Liver (tissue), 9 donors: ENCODE measurements around the gene BCAP31. TPM values are rescaled to one million over a fixed set of nuclear protein-coding genes. Genes with fewer than 3 reads are reported as not detected.

Experiments
- DNase-seq: peaks from one replicate; pipeline ENCODE4 v3.0.0-alpha.2; 2017; ENCODE audit warnings: low spot score
- H3K27ac ChIP-seq, 2 donors: one replicate each; pipeline ENCODE4 v1.7.0; 2013; ENCODE audit warnings: inconsistent platforms in 2 of 2, low read length in 2 of 2, control low read depth in 1 of 2, low read depth in 1 of 2, mild to moderate bottlenecking in 1 of 2
- H3K27me3 ChIP-seq, 4 donors: one replicate each; pipeline versions ENCODE4 v1.6.1 to v1.7.0; 2013; ENCODE audit warnings: low read length in 3 of 4, inconsistent platforms in 1 of 4, mild to moderate bottlenecking in 1 of 4, moderate library complexity in 1 of 4; ENCODE audit not compliant: control insufficient read depth in 4 of 4, insufficient read depth in 4 of 4
- H3K36me3 ChIP-seq, 4 donors: one replicate each; pipeline versions ENCODE4 v1.6.1 to v1.7.0; 2013; ENCODE audit warnings: low read length in 3 of 4, mild to moderate bottlenecking in 3 of 4, low read depth in 1 of 4, moderate library complexity in 1 of 4; ENCODE audit not compliant: control insufficient read depth in 4 of 4, insufficient read depth in 3 of 4
- H3K4me1 ChIP-seq, 4 donors: one replicate each; pipeline versions ENCODE4 v1.6.1 to v1.7.0; 2013; ENCODE audit warnings: low read length in 3 of 4, mild to moderate bottlenecking in 3 of 4, moderate library complexity in 1 of 4; ENCODE audit not compliant: control insufficient read depth in 4 of 4, insufficient read depth in 4 of 4
- H3K4me3 ChIP-seq, 3 donors: one replicate each; pipeline versions ENCODE4 v1.6.1 to v1.7.0; 2013; ENCODE audit warnings: low read length in 3 of 3, control low read depth in 1 of 3, low read depth in 1 of 3, mild to moderate bottlenecking in 1 of 3
- H3K9ac ChIP-seq, 2 donors: one replicate each; pipeline ENCODE4 v1.7.0; 2013; ENCODE audit warnings: low read length in 2 of 2, mild to moderate bottlenecking in 2 of 2, moderate library complexity in 2 of 2, control low read depth in 1 of 2, low read depth in 1 of 2
- H3K9me3 ChIP-seq, 4 donors: one replicate each; pipeline versions ENCODE4 v1.6.1 to v1.7.0; 2013; ENCODE audit warnings: low read length in 3 of 4; ENCODE audit not compliant: control insufficient read depth in 4 of 4
- ATF3 ChIP-seq: IDR thresholded peaks from 2 replicates; pipeline ENCODE4 v1.6.1; 2016; ENCODE audit warnings: antibody characterized with exemption
- CTCF ChIP-seq: fragments of 150-350 bp; IDR thresholded peaks from 2 replicates; pipeline ENCODE4 v1.5.1; 2017; ENCODE audit warnings: improper control_type of control experiment, low read depth, low read length; ENCODE audit not compliant: missing input control
- EGR1 ChIP-seq, 2 donors: IDR thresholded peaks; 2 replicates each; pipeline ENCODE4 v1.6.1; 2016 to 2018; ENCODE audit warnings: antibody characterized with exemption in 2 of 2, low read depth in 2 of 2
- FOXA1 ChIP-seq: IDR thresholded peaks from 2 replicates; pipeline ENCODE4 v1.6.1; 2016; ENCODE audit warnings: antibody characterized with exemption
- FOXA2 ChIP-seq: IDR thresholded peaks from 2 replicates; pipeline ENCODE4 v1.6.1; 2016; ENCODE audit warnings: antibody characterized with exemption
- GABPA ChIP-seq, 2 donors: IDR thresholded peaks in 1 of 2; conservative IDR thresholded peaks in 1 of 2; 2 replicates each; pipeline ENCODE4 v1.6.1; 2016; ENCODE audit warnings: antibody characterized with exemption in 2 of 2, mild to moderate bottlenecking in 1 of 2, moderate library complexity in 1 of 2
- HNF4A ChIP-seq, 2 donors: conservative IDR thresholded peaks; 2 replicates each; pipeline ENCODE4 v1.6.1; 2016; ENCODE audit warnings: antibody characterized with exemption in 2 of 2, mild to moderate bottlenecking in 2 of 2
- HNF4G ChIP-seq: IDR thresholded peaks from 2 replicates; pipeline ENCODE4 v1.6.1; 2016; ENCODE audit warnings: antibody characterized with exemption
- JUND ChIP-seq, 2 donors: IDR thresholded peaks; 2 replicates each; pipeline ENCODE4 v1.6.1; 2016; ENCODE audit warnings: antibody characterized with exemption in 2 of 2
- MAX ChIP-seq: IDR thresholded peaks from 2 replicates; pipeline ENCODE4 v1.6.1; 2016; ENCODE audit warnings: antibody characterized with exemption
- NR2F2 ChIP-seq: IDR thresholded peaks from 2 replicates; pipeline ENCODE4 v1.6.1; 2016; ENCODE audit warnings: antibody characterized with exemption
- RAD21 ChIP-seq, 2 donors: IDR thresholded peaks; 2 replicates each; pipeline ENCODE4 v1.6.1; 2016; ENCODE audit warnings: antibody characterized with exemption in 2 of 2, mild to moderate bottlenecking in 2 of 2
- REST ChIP-seq: IDR thresholded peaks from 2 replicates; pipeline ENCODE4 v1.6.1; 2016; ENCODE audit warnings: antibody characterized with exemption, mild to moderate bottlenecking
- RXRA ChIP-seq, 2 donors: IDR thresholded peaks; 2 replicates each; pipeline ENCODE4 v1.6.1; 2017 to 2018; ENCODE audit warnings: antibody characterized with exemption in 2 of 2, mild to moderate bottlenecking in 1 of 2
- SP1 ChIP-seq: IDR thresholded peaks from 2 replicates; pipeline ENCODE4 v1.6.1; 2018; ENCODE audit warnings: antibody characterized with exemption, mild to moderate bottlenecking
- TAF1 ChIP-seq: conservative IDR thresholded peaks from 2 replicates; pipeline ENCODE4 v1.6.1; 2016; ENCODE audit warnings: antibody characterized with exemption, mild to moderate bottlenecking
- YY1 ChIP-seq: IDR thresholded peaks from 2 replicates; pipeline ENCODE4 v1.6.1; 2016; ENCODE audit warnings: antibody characterized with exemption, mild to moderate bottlenecking
- ZBTB33 ChIP-seq: IDR thresholded peaks from 2 replicates; pipeline ENCODE4 v1.6.1; 2016; ENCODE audit warnings: antibody characterized with exemption
- WGBS: extraction: QIAGEN DNeasy Blood & Tissue Kit; methylation state at CpG from one replicate; pipeline ENCODE4 v1.1.7; 2013; 5-methylcytosine and 5-hydroxymethylcytosine counted together
- polyA plus RNA-seq, 2 donors: library from polyadenylated mRNA; stranded (reverse) in 1 of 2; unstranded in 1 of 2; fragments of 200-250 nt in 1 of 2; fragments of >200 nt in 1 of 2; fragmentation: Nextera tagmentation in 1 of 2; extraction: Ambion mirVana in 1 of 2; gene quantifications; one replicate each; pipeline versions ENCODE4 v1.2.1 to v1.2.3, GENCODE V29; 2013 to 2015
- total RNA-seq, 2 donors: library from RNA; depleted of rRNA; stranded (reverse); fragments of >200 nt; gene quantifications; one replicate each; pipeline ENCODE4 v1.2.3, GENCODE V29; 2014
- donor health status: healthy.
- donor health status: healthy.
- donor health status: healthy.
- donor health status: healthy.
- donor health status: healthy.

The BCAP31 gene
- total and polyA plus RNA-seq, 4 donors = 64.6 to 158 (median 119) TPM

GRCh38 chrX:153688506-153688905, 35.7 kb downstream of the BCAP31 start:
- 3% methylated on average over 57 of the region's 57 CpGs for WGBS
- H3K9ac ChIP-seq = no peak overlapping the region
- H3K27me3 ChIP-seq = peaks cover 0 to 5% (median 0%) of the 10 kb centered on the region in 4 donors
- TF ChIP-seq YY1 (no peak), REST (no peak), ZBTB33 (no peak), HNF4G (no peak), EGR1 (IDR thresholded peaks at IDR 0.05; ENCODE audit: low read depth in 2 of 2) (no peak), RXRA (IDR thresholded peaks at IDR 0.05) (no peak), JUND (IDR thresholded peaks at IDR 0.05) (no peak), ATF3 (no peak), TAF1 (no peak), MAX (no peak), SP1 (no peak), CTCF (no peak), FOXA1 (no peak), HNF4A (conservative IDR thresholded peaks at IDR 0.05) (no peak), RAD21 (IDR thresholded peaks at IDR 0.05) (no peak), GABPA (IDR thresholded peaks at IDR 0.05 in 1 of 2, conservative IDR thresholded peaks at IDR 0.05 in 1 of 2) (no peak), FOXA2 (no peak), NR2F2 (no peak)
- no peaks in the 10 kb centered on the region for H3K9me3 ChIP-seq
- peaks cover 0 to 2% (median 0%) of the 10 kb centered on the region in 4 donors for H3K4me1 ChIP-seq
- H3K36me3 ChIP-seq = no peaks in the 10 kb centered on the region
- peak overlapping the region in 1 of 3 donors; percentile 54 for H3K4me3 ChIP-seq
- no peak overlapping the region for H3K27ac ChIP-seq
- no peak for DNase-seq
